CD4-positive, alpha-beta T cell (primary cell): Measurements from ENCODE around the gene PRDX1. TPM values are rescaled to one million over a fixed set of nuclear protein-coding genes. Genes with fewer than 3 reads are reported as not detected.

Source experiments
- ATAC-seq: fragments of 200-7000 bp; cut with Tn5 transposase; one replicate; pipeline ENCODE4 v1.10.0; 2022; ENCODE audit warnings: mild to moderate bottlenecking; ENCODE audit not compliant: poor library complexity
- CTCF ChIA-PET: fragments of 350-600 bp; sonication (Branson Sonifier 250); formaldehyde crosslinking; loops from one replicate; lab custom pipeline; 2021; ENCODE audit warnings: antibody characterized with exemption, inconsistent platforms; lab: Charles Lee
- POLR2A ChIA-PET: fragments of 350-600 bp; sonication (Branson Sonifier 250); formaldehyde crosslinking; loops from one replicate; lab custom pipeline; 2021; ENCODE audit warnings: antibody characterized with exemption, inconsistent platforms; lab: Charles Lee
- DNase-seq, 14 experiments: peaks; one replicate each; pipeline ENCODE4 v3.0.0-alpha.2; 2013 to 2020; ENCODE audit warnings: mixed read lengths in 2 of 14
- H3K27ac ChIP-seq, 2 donors: one replicate each; pipeline versions ENCODE4 v1.5.1 to v1.7.0; 2013; ENCODE audit warnings: low read length in 2 of 2, low read depth in 1 of 2, mild to moderate bottlenecking in 1 of 2
- H3K27me3 ChIP-seq, 2 experiments: 1 replicate in 1 of 2; 2 replicates in 1 of 2; pipeline versions ENCODE4 v1.6.1 to v1.7.0; 2013; ENCODE audit warnings: low read length in 2 of 2, control low read depth in 1 of 2, mild to moderate bottlenecking in 1 of 2, moderate library complexity in 1 of 2; ENCODE audit not compliant: insufficient read depth in 2 of 2, control insufficient read depth in 1 of 2
- H3K36me3 ChIP-seq: one replicate; pipeline ENCODE4 v1.6.1; 2013; ENCODE audit warnings: low read length, control low read depth; ENCODE audit not compliant: insufficient read depth
- H3K4me1 ChIP-seq: one replicate; pipeline ENCODE4 v1.6.1; 2013; ENCODE audit warnings: low read length, control low read depth; ENCODE audit not compliant: insufficient read depth
- H3K4me3 ChIP-seq: one replicate; pipeline ENCODE4 v1.5.1; 2013; ENCODE audit warnings: mild to moderate bottlenecking, low read length, moderate library complexity
- H3K9me3 ChIP-seq, 2 experiments: 1 replicate in 1 of 2; 2 replicates in 1 of 2; pipeline versions ENCODE4 v1.6.1 to v1.7.0; 2013; ENCODE audit warnings: low read length in 2 of 2, mild to moderate bottlenecking in 2 of 2, control low read depth in 1 of 2, moderate library complexity in 1 of 2; ENCODE audit not compliant: control insufficient read depth in 1 of 2, insufficient read depth in 1 of 2
- H3K27ac Mint-ChIP-seq: one replicate; pipeline ENCODE4 v1.8.0; 2020; ENCODE audit warnings: mixed read lengths
- H3K27me3 Mint-ChIP-seq: one replicate; pipeline ENCODE4 v1.8.0; 2021; ENCODE audit warnings: mixed read lengths
- H3K36me3 Mint-ChIP-seq: one replicate; pipeline ENCODE4 v1.8.0; 2021; ENCODE audit warnings: low read depth, mixed read lengths
- H3K4me1 Mint-ChIP-seq: one replicate; pipeline ENCODE4 v1.8.0; 2021; ENCODE audit warnings: low read depth, mixed read lengths
- H3K4me3 Mint-ChIP-seq: one replicate; pipeline ENCODE4 v1.8.0; 2020; ENCODE audit warnings: mild to moderate bottlenecking, mixed read lengths
- H3K9me3 Mint-ChIP-seq: one replicate; pipeline ENCODE4 v1.8.0; 2020; ENCODE audit warnings: mixed read lengths
- CTCF ChIP-seq: fragments of 200-600 bp; IDR thresholded peaks from one replicate; pipeline ENCODE4 v1.8.0; 2022; ENCODE audit warnings: antibody characterized with exemption, mild to moderate bottlenecking
- intact Hi-C, 2 experiments: fragments of 100-400 bp; cut with DNase I in 1 of 2; cut with micrococcal nuclease in 1 of 2; formaldehyde crosslinking; loops; one replicate each; pipeline versions ENCODE4 v1.15.1 to v1.9.0; 2023 to 2025; cut with DNase I, micrococcal nuclease
- total RNA-seq, 174 experiments: library from RNA in 2 of 174; stranded (reverse) in 2 of 174; gene quantifications; one replicate each; pipeline ENCODE4 v1.2.3 and lab custom pipeline; 2021 to 2026

The PRDX1 gene
- total RNA-seq, 2 experiments from 2014 or later, result 18.1 to 24.1 TPM

- no peaks in the 10 kb centered on the region for H3K27me3 Mint-ChIP-seq
- ChIA-PET CTCF (interaction anchor here (1.1 to 1.6 kb wide), 2 partner anchors 33 to 243 kb away, joined by 3 to 5 read pairs; no protein-coding TSS in a partner anchor), POLR2A (interaction anchor here (0.6 to 5.4 kb wide), 2 partner anchors 24 to 141 kb away, joined by 3 to 36 read pairs; partner anchors contain the start of genes GPBP1L1 and PRDX1)
- peak overlapping the region; percentile 29 for H3K27ac Mint-ChIP-seq
- Histone ChIP-seq H3K27ac (no peak overlapping the region), H3K4me3 (no peak overlapping the region), H3K27me3 (no peaks in the 10 kb centered on the region), H3K9me3 (no peaks in the 10 kb centered on the region), H3K36me3 (no peaks in the 10 kb centered on the region), H3K4me1 (peaks cover 41% of the 10 kb centered on the region)
- TF ChIP-seq CTCF, result no peak
- DNase-seq (no peak), ATAC-seq (no peak)
- no peak overlapping the region for H3K4me3 Mint-ChIP-seq
- intact Hi-C loops, result no loop called here
- H3K4me1 Mint-ChIP-seq, result peaks cover 34% of the 10 kb centered on the region
- peaks cover 3% of the 10 kb centered on the region for H3K36me3 Mint-ChIP-seq
- no peaks in the 10 kb centered on the region for H3K9me3 Mint-ChIP-seq
These were observed 24.0 kb upstream of the PRDX1 start for GRCh38 chr1:45545553-45546310.

DNA sequence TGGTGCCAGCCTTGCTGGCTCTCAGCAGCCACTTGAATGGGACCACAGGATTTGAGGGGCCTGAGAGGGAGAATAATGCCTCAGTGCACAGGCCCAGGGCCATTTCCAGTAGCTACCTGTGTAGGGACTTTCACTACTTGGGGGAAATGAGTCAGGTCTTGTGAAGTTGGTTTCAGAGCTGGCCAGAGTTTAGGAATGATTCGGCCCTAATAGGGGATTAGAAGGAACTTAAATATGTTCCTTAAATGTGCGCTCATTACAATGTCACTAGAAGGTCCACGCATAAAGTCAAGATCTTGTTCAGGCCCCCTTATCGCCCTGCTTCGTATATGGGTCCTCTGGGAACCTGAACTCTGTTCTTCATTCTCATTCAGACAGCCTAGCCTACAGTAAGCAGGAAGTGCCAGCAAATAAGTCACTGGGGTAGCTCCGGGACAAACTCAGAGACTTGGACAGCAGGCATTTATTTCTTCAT lies 23.4 kb upstream of the PRDX1 start:
- Histone ChIP-seq H3K27ac (no peak overlapping the region), H3K36me3 (no peaks in the 10 kb centered on the region), H3K9me3 (no peaks in the 10 kb centered on the region), H3K4me1 (peaks cover 34% of the 10 kb centered on the region), H3K4me3 (no peak overlapping the region), H3K27me3 (no peaks in the 10 kb centered on the region)
- Mint-ChIP-seq H3K36me3 (no peaks in the 10 kb centered on the region), H3K27ac (peak overlapping the region; percentile 29), H3K9me3 (no peaks in the 10 kb centered on the region), H3K4me1 (peaks cover 29% of the 10 kb centered on the region), H3K4me3 (no peak overlapping the region), H3K27me3 (no peaks in the 10 kb centered on the region)
- DNase-seq (peak in 2 of 14 experiments; percentile 45 to 46), ATAC-seq (no peak)
- TF ChIP-seq CTCF, result no peak
- POLR2A ChIA-PET, result interaction anchor here (5.4 kb wide), 1 partner anchor 24 kb away, joined by 36 read pairs; the partner anchor contains the start of gene PRDX1
- intact Hi-C loops, result no loop called here
- CTCF ChIA-PET, result interaction anchor here (1.1 to 1.6 kb wide), 2 partner anchors 32 to 242 kb away, joined by 3 to 5 read pairs; no protein-coding TSS in a partner anchor

- no peak for TF ChIP-seq CTCF
- H3K36me3 Mint-ChIP-seq, result no peaks in the 10 kb centered on the region
- DNase-seq (no peak), ATAC-seq (no peak)
- peaks cover 32% of the 10 kb centered on the region for H3K4me1 ChIP-seq
- H3K27ac Mint-ChIP-seq, result peak overlapping the region; percentile 63
- H3K4me3 ChIP-seq, result no peak overlapping the region
- no peaks in the 10 kb centered on the region for H3K27me3 Mint-ChIP-seq
- ChIA-PET POLR2A (interaction anchor here (1.3 to 5.4 kb wide), 2 partner anchors 20 to 23 kb away, joined by 4 to 36 read pairs; partner anchors contain the start of gene PRDX1), CTCF (interaction anchor here (1.1 to 1.6 kb wide), 4 partner anchors 25 to 241 kb away, joined by 3 to 5 read pairs (median 3); no protein-coding TSS in a partner anchor)
- H3K4me1 Mint-ChIP-seq, result peaks cover 29% of the 10 kb centered on the region
- no peaks in the 10 kb centered on the region for H3K9me3 Mint-ChIP-seq
- intact Hi-C loops, result no loop called here
- no peaks in the 10 kb centered on the region for H3K27me3 ChIP-seq
- no peaks in the 10 kb centered on the region for H3K9me3 ChIP-seq
- no peak overlapping the region for H3K4me3 Mint-ChIP-seq
- H3K27ac ChIP-seq, result no peak overlapping the region
- H3K36me3 ChIP-seq, result no peaks in the 10 kb centered on the region
These were observed 22.8 kb upstream of the PRDX1 start for GRCh38 chr1:45544530-45544929.
